Osteocyte (in vitro differentiated cells): ENCODE data around the gene NRGN. TPM values are rescaled to one million over a fixed set of nuclear protein-coding genes. Genes with fewer than 3 reads are reported as not detected.

Experiments used
- DNase-seq: peaks from one replicate; pipeline ENCODE4 v3.0.0; 2021; ENCODE audit warnings: mixed read lengths; ENCODE audit not compliant: unreplicated experiment; ENCODE audit errors: extremely low spot score
- H3K27ac Mint-ChIP-seq: one replicate; pipeline ENCODE4 v1.8.0; 2021; ENCODE audit warnings: mild to moderate bottlenecking, mixed read lengths; ENCODE audit not compliant: unreplicated experiment
- H3K27me3 Mint-ChIP-seq: one replicate; pipeline ENCODE4 v1.8.0; 2021; ENCODE audit warnings: mixed read lengths; ENCODE audit not compliant: unreplicated experiment
- H3K36me3 Mint-ChIP-seq: one replicate; pipeline ENCODE4 v1.8.0; 2021; ENCODE audit warnings: mixed read lengths; ENCODE audit not compliant: unreplicated experiment
- H3K4me1 Mint-ChIP-seq: one replicate; pipeline ENCODE4 v1.8.0; 2021; ENCODE audit warnings: mixed read lengths; ENCODE audit not compliant: unreplicated experiment
- H3K4me3 Mint-ChIP-seq: one replicate; pipeline ENCODE4 v1.8.0; 2021; ENCODE audit warnings: mild to moderate bottlenecking, moderate library complexity, mixed read lengths; ENCODE audit not compliant: unreplicated experiment
- H3K9me3 Mint-ChIP-seq: one replicate; pipeline ENCODE4 v1.8.0; 2021; ENCODE audit warnings: mixed read lengths; ENCODE audit not compliant: unreplicated experiment
- CTCF ChIP-seq: fragments of 200-600 bp; sonication (generic); IDR thresholded peaks from 2 replicates; pipeline ENCODE4 v1.5.0; 2021; ENCODE audit warnings: antibody characterized with exemption, mild to moderate bottlenecking, moderate library complexity
- total RNA-seq: library from RNA; stranded (reverse); gene quantifications from 2 replicates; pipeline ENCODE4 v1.2.1, GENCODE V29; 2021

The NRGN gene
- total RNA-seq, 1 donor from 2014 or later: 0.97 TPM

- H3K27me3 Mint-ChIP-seq: peaks cover 18% of the 10 kb centered on the region
Measured at GRCh38 chr11:124752471-124753102, 12.8 kb downstream of the NRGN start.

GRCh38 chr11:124753205-124753604, 13.5 kb downstream of the NRGN start:
- TF ChIP-seq CTCF: no peak
- no peaks in the 10 kb centered on the region for H3K9me3 Mint-ChIP-seq
- DNase-seq: no peak
- H3K27me3 Mint-ChIP-seq: peaks cover 21% of the 10 kb centered on the region
- H3K36me3 Mint-ChIP-seq: no peaks in the 10 kb centered on the region
- H3K4me3 Mint-ChIP-seq: no peak overlapping the region
- no peak overlapping the region for H3K27ac Mint-ChIP-seq
- H3K4me1 Mint-ChIP-seq: peaks cover 7% of the 10 kb centered on the region

More at GRCh38 chr11:124752471-124753102, 12.8 kb downstream of the NRGN start:
- Mint-ChIP-seq H3K4me3 (no peak overlapping the region), H3K27ac (no peak overlapping the region), H3K4me1 (peaks cover 7% of the 10 kb centered on the region), H3K9me3 (no peaks in the 10 kb centered on the region), H3K36me3 (no peaks in the 10 kb centered on the region)
- no peak for TF ChIP-seq CTCF
- DNase-seq: peak; percentile 42

- peaks cover 11% of the 10 kb centered on the region for H3K4me1 Mint-ChIP-seq
- H3K9me3 Mint-ChIP-seq: no peaks in the 10 kb centered on the region
- no peak overlapping the region for H3K4me3 Mint-ChIP-seq
- H3K27ac Mint-ChIP-seq: no peak overlapping the region
- no peaks in the 10 kb centered on the region for H3K36me3 Mint-ChIP-seq
- peaks cover 23% of the 10 kb centered on the region for H3K27me3 Mint-ChIP-seq
- TF ChIP-seq CTCF: no peak
- DNase-seq: peak; percentile 32
Measured at GRCh38 chr11:124753624-124754023, 13.9 kb downstream of the NRGN start.

GRCh38 chr11:124754309-124754708, 14.6 kb downstream of the NRGN start:
- Mint-ChIP-seq H3K36me3 (no peaks in the 10 kb centered on the region), H3K27me3 (peaks cover 25% of the 10 kb centered on the region), H3K4me3 (no peak overlapping the region), H3K9me3 (no peaks in the 10 kb centered on the region), H3K27ac (no peak overlapping the region), H3K4me1 (peaks cover 12% of the 10 kb centered on the region)
- TF ChIP-seq CTCF: no peak
- peak; percentile 44 for DNase-seq

GRCh38 chr11:124754710-124755109, 15.0 kb downstream of the NRGN start:
- no peak for TF ChIP-seq CTCF
- no peak overlapping the region for H3K4me3 Mint-ChIP-seq

More at GRCh38 chr11:124754710-124755109, 15.0 kb downstream of the NRGN start:
- Mint-ChIP-seq H3K36me3 (no peaks in the 10 kb centered on the region), H3K27ac (no peak overlapping the region), H3K9me3 (no peaks in the 10 kb centered on the region), H3K27me3 (peaks cover 22% of the 10 kb centered on the region), H3K4me1 (peaks cover 12% of the 10 kb centered on the region)
- DNase-seq: no peak
